HG02642 (cell line): ENCODE measurements around the gene BCR.

Source experiments
- ATAC-seq: cut with Tn5 transposase; IDR thresholded peaks from one replicate; pipeline ENCODE4 v1.9.1; 2021; ENCODE audit warnings: mild to moderate bottlenecking; ENCODE audit not compliant: unreplicated experiment, poor library complexity

The BCR gene

GRCh38 chr22:23269441-23270211 is 89.3 kb downstream of the BCR start:
- ATAC-seq, result no peak

GRCh38 chr22:23270212-23270733 is 90.0 kb downstream of the BCR start:
- ATAC-seq, result no peak

GRCh38 chr22:23270798-23271596 is 90.7 kb downstream of the BCR start:
- no peak for ATAC-seq

GRCh38 chr22:23271597-23271908 is 91.2 kb downstream of the BCR start:
- ATAC-seq, result no peak

GRCh38 chr22:23272371-23272770 is 92.1 kb downstream of the BCR start:
- no peak for ATAC-seq

GRCh38 chr22:23272834-23273233 is 92.5 kb downstream of the BCR start:
- no peak for ATAC-seq

- ATAC-seq, result no peak
Observed at GRCh38 chr22:23273445-23274145, 93.3 kb downstream of the BCR start.

- no peak for ATAC-seq
Observed at GRCh38 chr22:23274146-23274526, 93.8 kb downstream of the BCR start.

GRCh38 chr22:23274891-23275694 is 94.8 kb downstream of the BCR start:
- no peak for ATAC-seq

- no peak for ATAC-seq
Observed at GRCh38 chr22:23275751-23276150, 95.4 kb downstream of the BCR start.

- no peak for ATAC-seq
Observed at GRCh38 chr22:23276656-23277582, 96.6 kb downstream of the BCR start.

GRCh38 chr22:23277583-23278295 is 97.4 kb downstream of the BCR start:
- no peak for ATAC-seq

- no peak for ATAC-seq
Observed at GRCh38 chr22:23278883-23279675, 98.8 kb downstream of the BCR start.

GRCh38 chr22:23279781-23280180 is 99.5 kb downstream of the BCR start:
- ATAC-seq, result no peak

- no peak for ATAC-seq
Observed at GRCh38 chr22:23280356-23281052, 100.2 kb downstream of the BCR start.

GRCh38 chr22:23281053-23281405 is 100.7 kb downstream of the BCR start:
- ATAC-seq, result no peak

GRCh38 chr22:23281406-23282088 is 101.2 kb downstream of the BCR start:
- no peak for ATAC-seq
